ENCODE measurements around the gene AFAP1.

AFAP1 gene, protein sequence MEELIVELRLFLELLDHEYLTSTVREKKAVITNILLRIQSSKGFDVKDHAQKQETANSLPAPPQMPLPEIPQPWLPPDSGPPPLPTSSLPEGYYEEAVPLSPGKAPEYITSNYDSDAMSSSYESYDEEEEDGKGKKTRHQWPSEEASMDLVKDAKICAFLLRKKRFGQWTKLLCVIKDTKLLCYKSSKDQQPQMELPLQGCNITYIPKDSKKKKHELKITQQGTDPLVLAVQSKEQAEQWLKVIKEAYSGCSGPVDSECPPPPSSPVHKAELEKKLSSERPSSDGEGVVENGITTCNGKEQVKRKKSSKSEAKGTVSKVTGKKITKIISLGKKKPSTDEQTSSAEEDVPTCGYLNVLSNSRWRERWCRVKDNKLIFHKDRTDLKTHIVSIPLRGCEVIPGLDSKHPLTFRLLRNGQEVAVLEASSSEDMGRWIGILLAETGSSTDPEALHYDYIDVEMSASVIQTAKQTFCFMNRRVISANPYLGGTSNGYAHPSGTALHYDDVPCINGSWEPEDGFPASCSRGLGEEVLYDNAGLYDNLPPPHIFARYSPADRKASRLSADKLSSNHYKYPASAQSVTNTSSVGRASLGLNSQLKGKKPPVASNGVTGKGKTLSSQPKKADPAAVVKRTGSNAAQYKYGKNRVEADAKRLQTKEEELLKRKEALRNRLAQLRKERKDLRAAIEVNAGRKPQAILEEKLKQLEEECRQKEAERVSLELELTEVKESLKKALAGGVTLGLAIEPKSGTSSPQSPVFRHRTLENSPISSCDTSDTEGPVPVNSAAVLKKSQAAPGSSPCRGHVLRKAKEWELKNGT

DNA sequence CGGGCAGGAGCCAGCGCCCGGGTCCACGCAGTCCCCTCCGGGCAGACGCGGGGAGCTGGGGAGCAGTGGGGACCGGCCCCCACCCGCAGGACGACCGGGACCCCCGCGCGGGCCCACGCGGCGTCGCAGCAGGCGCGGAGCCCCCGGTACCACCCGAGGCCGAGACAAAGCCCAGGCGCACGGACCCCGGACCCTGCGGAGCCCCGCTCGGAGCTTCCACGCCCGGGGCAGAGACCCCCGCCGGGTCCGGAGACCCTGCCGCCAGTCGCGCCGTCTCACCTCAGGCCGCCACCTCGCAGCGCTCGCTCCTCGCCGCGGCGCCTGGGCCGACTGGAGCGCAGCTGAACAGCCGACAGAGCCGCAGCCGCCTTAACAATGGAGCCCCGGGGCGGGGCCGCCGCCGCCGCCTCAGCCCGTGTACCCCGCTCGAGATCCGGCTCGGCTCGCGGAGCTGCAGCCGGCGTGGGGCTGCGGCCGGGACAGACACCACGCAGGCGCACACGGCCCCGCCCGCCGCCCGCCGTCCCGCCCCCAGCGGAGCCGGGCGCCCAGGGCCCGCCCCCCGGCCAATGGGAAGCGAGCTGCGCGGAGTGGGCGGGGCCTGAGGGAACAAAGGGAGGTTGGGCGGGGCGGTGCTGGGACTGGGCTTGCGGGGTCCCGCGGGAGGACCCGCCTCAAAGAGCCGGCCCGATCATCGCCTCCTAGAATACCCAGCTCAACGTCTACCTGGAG, at the start of gene AFAP1:
Gene AFAP1, minus strand, starts transcription at position 485 of the 732 bp plus-strand sequence. CDS start 67,783 bp downstream, outside the sequence.
- DNase-seq = peak; percentile 90 to 93

DNA sequence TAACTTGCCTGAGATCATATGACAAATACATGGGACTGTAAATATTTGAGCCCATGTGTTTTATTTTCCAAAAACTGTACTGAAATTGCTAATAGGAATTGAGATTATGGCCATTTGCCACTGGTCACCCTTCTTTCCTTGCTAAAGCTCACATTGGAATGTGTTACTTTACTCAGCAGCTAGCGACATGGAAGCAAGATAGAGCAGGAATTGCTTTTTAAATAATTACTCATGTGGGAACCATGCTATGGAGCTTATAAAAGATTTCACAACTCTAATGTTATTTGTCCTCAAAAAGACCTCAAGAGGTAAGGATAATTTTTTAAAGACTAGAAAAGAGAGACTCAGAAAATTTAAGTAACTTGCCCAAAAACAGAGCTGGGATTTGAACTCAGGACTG, 48.8 kb upstream of the AFAP1 start:
- DNase-seq = no peak

DNA sequence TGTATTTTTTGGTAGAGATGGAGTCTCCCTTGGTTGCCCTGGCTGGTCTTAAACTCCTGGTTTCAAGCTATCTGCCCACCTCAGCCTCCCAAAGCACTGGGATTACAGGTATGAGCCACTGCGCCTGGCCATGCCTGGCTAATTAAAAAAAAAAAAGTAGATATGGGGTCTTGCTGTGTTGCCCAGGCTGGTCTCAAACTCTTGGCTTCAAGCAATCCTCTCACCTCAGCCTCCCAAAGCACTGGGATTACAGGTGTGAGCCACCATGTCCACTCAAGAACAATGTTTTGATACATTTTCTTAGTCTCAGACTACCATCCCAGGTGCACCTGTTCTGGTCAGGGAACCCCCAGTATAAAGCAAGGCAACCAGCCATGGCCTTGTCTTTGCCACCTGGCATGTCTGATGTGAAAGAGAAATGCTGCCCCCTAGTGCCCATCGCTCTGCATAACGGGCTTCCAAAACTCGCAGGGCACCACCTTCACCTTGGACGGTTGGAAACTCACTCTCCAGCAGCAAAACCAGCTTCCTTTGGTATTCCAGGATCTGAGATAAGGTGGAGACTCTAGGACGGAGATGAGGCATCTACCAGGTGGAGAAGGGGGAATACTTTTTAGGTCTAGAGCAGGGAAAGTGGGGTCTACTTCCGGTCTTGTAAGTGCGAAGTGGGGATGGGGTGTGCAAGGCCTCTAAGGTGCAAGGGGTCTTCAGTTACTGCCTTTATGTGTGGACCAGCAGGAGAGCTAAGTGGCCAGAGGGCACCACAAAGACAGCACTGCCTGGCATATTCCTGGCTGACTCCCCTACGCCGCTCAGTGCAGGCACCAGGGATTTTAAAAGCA, 47.7 kb upstream of the AFAP1 start:
- peak; percentile 80 to 85 for DNase-seq

DNA sequence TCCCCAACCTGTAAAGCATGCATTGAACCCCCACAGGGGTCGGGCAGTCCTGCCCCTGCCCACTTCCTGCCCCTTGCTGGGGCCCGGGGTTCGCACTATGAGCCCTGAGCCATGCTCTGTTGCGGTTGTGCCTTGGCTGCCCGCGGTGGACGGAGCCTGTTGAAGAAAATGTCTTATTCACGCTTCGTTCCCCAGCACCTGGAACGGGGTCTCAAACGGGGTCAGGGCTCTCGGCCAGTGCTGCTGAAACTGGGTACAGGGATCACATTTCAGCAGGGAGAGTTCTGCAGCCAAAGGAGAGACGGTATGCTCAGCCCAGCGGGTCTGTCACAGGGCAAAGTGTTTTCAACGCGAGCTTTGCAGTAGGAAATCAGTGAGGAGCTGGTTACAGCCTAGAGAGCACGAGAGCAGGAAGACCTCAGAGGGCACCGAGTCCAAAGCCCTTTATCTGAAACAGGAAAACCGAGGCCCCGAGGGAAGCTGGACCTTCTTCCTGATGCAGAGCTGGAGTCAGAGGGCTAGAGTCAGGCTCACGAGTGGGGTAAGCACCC, 46.3 kb upstream of the AFAP1 start:
- DNase-seq = no peak

DNA sequence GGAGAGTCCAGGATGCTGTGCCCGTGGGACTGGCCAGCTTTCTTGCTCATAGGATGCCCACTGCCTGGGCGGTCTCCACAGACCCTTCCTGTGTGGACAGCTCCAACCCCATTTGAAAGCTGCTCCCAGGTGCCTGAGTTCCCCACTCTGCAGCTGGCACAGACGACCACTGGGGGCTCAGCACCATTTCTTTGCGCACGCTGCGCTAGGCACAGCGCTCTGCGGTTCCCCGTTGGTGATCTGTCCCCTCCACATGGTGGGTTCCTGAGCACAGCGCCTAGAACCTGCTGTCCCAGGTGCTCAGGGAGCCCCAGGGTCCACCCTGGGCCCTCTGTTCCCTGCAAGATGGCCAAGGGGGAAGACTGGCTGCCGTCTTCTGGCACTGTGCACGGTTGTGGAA, 45.4 kb upstream of the AFAP1 start:
- no peak for DNase-seq

DNA sequence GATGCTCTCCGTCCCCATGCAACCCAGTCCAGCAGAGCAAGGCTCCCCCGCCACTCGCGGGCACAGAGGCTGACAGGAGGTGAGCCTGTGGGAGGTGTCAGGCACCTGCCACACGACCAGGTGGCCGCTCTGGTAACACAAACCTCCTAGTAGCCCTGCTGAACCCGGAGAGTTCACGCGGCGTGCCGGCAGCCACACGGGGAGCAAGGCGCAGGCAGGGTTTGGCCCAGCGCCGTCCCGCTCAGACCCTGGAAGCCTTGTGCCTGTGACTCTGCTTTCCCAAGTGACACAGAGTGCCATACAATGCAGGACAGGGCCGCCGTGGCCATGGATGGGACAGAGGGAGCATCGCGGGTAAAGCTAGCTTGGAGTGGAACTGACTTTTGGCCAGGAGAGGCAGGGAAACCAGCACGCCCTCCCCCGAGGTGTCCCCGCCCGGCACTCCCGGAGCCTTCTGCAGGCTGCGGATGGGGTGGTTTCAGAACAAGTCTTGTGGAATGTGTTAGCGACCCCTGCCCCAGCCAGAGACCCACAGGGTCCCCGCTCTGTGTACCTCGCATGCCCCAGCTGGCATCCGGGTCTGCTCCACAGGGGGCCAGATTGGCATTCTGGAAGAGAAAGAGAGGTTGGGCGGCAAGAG, 44.7 kb upstream of the AFAP1 start:
- DNase-seq = no peak

DNA sequence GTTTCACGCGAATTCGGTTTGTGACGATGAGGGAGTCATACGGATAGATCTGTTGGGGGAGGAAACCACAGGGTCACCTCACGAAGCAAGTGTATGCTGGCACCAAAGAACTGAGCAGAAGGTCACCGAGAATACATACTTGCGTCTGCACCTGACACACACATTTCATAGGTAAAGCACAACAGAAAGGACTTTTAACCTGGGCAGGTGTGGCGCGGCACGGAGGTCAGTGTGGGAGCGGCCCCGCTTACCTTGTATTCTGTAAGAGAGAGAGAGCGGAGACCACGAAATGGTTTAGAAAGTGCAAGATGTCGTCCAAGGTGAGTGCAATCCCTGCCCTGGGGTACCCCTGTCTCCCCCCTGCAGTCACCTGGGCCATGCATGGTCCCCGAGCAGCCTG, 43.6 kb upstream of the AFAP1 start:
- DNase-seq = no peak

DNA sequence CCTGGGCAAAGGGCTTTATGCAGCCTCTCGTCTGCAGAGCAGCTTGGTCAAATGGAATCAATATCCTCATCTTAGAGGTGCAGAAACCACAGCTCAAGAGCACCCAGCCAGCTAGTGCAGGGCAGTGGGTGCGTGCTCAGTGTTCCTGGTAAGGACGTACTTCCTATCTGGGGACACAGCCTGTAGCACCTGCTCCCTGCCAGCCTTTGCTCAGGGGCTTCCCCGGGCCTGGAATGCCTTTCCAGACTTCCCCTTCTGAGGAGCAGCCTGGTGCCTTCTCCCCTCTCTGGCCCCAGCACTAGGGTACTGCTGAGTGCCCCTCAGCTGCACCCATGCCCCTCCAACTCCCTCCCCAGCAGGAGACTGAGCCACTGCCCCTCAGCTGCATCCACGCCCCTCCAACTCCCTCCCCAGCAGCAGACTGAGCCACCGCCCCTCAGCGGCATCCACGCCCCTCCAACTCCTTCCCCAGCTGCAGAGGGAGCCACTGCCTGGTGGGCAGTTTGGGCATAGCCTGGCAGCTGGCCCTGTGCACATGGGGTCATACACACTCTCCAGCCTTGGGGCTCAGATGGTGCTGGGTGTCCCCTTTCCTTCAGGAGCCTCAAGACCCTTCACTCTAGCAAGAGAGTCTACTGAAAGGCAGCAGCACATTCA, 42.2 kb upstream of the AFAP1 start:
- DNase-seq = no peak

DNA sequence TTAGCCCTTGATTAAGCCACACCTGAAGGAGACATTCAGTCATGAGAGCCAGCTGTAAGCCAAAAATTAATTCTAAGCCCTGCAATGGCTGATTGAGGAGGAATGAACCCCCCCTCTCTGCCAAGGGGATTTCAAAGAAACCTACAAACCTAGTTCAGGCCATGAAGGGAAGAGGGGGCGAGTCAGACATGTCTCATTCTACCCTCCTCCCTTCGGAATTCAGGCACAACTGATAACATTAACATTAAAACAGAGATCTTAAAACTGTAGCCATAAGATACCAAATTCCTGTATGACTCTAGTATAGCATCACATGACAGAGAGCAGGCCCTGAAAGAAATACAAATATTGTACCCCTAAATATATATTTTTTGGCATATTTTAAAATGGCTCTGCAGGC, 40.4 kb upstream of the AFAP1 start:
- no peak for DNase-seq

DNA sequence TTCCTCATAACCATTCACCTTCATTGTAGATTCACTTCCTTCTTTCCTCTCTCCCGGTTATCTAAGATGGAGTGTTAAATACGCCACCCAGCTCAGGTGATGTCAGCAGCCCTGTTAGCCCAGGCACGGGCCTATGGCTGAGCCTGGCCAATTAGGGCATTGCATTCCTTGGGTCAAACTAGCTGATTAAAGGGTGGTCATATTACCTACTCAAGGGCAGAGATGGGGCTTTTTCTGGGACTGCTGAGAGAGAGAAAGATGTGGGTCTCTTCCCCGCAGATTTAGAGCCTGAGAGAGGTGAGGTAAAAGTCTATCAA, 39.9 kb upstream of the AFAP1 start:
- no peak for DNase-seq

DNA sequence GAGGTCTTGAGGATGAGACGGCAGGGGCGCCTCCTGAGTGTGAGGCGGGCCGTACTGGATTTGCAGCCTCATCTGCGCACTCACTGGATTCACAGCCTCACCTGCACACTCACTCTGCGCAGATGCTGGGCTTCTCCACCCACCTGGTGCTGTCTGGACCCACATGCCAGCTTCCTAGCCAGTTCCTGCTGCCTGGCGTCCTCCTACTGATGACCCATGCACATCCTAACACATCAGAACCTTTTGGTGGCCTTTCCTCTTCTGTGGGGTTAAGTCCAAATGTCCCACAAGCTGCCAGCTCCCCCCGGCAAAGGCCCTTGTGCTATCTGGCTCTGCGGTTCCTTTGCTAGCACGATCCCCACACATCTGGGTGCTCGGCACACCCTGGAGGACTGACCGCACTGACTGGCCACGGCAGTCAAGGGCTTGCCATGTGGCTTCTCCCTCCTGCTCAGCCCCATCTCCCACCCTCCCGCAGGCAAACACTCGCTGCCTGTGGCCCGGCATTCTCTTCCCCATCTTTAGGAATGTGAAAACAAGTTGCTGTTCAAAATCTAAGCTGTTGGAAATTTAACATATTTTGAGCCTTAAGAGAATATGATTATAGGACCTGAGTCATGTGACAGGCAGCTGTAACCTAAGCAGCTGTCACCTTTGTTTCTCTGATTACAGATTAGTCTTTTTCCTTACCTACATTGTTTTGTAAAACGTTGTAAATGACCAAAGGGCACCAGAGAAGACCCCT, 39.4 kb upstream of the AFAP1 start:
- no peak for DNase-seq

DNA sequence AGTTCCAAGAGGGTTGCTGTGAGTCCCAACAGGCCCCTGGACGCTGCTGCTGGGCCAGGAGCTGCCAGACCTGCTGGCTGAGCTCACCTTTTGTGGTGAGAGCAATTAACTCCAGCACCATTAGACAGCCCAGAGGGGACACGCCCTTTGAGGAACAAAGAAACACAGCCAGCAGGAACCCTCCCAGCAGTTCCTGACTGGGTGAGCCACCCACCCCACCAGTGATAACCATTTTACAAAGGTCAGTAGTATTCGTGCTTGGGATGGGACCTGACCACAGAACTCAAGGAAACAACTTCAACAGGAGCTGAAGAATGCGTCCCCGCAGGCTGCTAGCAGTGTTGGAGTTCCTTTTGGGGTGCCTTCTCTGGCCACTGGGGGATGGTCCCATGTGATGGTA, 38.8 kb upstream of the AFAP1 start:
- no peak for DNase-seq

DNA sequence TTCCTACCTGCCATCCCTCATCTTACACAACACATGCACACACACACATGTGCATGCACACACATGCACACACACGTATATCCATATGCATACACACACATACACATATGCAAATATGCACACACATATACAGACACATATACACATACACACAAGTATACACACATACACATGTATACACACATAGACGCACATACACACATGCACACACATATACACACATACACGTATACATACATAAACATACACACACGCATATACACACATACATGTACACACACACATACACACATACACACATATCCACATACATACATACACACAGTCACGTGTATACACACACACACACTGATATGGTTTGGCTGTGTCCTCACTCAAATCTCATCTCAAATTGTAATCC, 37.0 kb upstream of the AFAP1 start:
- no peak for DNase-seq

DNA sequence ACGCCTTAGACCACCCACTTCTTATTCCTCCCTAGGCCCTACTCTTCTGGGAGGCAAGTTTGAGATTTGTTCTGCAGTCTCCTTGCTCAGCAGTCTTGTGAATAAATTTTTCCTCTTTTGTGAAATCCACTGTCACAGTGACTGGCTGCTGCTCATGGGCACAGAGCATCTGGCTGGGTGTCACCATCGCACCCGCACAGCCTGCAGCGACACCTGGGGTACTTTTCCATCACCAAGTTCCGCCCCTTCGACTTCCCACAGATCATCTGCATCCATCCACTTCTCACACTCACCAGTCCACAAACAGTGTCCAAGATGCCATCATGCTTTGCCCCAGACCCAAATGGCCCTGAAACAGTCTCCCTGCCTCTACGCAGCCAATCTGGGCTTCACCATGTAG, 36.4 kb upstream of the AFAP1 start:
- DNase-seq = no peak

DNA sequence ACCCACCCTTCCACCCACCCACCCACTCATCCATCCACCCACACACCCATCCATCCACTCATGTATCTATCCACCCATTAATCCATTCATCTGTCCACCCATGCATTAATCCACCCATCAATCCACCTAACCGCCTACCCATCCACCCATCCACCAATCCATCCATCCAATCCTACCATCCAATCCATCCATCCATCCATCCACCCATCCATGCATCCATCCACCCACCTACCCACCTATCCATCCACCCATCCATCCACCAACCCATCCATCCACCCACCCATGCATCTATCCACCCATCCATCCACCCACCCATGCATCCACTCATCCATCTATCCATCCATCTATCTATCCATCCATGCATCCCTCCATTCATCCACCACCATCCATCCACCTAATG, 34.8 kb upstream of the AFAP1 start:
- DNase-seq = no peak

DNA sequence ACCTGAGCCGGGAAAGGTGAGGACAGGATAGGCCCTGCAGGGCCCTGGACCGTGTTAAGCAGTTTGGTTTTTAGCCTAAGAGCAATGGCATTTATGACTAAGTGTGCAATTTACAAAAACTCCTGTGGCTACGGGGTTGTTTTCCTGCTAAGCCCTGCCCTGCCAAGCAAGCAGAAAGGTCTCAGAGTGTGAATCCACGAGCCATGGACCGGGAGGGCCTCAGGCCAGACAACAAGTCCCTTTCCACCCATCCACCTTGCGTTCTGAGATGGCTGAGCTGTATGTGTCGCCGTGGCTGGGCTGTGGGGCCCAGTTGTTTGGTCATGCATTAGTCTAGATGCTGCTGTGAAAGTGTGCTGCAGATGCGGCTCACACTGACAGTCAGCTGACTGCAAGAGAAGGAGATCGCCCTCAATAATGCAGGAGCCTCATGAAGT, 33.9 kb upstream of the AFAP1 start:
- no peak for DNase-seq

DNA sequence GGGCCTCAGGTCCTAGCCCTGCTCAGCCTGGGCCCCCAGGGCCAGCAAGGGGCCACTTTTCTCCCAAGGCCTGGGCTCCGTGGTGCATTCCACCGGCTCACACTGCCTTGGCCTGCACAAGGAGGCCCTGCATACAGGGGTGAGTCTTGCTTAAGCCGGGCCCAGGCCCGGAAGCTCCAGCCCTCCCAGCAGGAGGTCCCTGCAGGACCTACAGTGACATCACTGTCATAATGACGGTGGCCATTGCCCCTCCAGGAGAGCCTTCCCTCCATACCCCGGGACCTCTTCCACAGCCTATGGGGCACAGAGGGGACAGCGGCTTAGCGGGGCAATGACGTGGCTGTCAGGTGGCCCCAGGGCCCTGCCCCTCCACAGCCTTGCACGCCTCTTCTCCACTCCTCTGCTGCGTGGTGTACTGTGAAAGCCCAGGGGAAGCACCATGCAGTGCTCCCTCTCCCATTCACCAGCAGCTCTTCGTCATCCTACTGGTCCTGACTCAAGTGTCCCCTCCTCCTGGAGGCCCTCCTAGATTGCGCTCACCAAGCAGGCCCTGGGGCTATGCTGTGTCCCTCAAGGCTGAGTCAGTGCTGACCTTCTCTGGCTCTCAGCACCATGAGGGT, 32.3 kb upstream of the AFAP1 start:
- DNase-seq = no peak

DNA sequence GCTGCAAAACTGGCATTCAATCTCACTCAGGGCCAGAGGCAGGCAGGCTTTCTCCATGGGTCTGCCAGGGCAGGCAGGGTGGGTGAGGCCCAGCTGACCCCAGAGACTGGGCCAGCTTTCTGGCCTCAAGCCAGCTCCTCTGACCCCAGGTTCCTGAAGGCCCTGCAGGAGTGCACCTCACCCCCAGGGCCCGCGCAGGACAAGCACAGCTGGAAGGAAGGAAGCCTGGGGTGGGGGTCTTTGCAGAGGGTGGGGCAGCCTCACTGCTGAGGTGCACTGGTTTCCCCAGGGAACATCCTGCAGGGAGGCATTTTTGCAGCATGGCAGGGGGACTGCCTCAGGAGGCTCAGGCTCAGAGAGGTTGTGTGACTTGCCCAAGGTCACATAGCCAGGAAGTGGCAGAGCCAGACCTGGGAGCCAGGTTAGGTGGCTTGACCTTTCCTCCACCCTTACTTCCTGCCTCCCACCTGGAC, 31.5 kb upstream of the AFAP1 start:
- DNase-seq = no peak

DNA sequence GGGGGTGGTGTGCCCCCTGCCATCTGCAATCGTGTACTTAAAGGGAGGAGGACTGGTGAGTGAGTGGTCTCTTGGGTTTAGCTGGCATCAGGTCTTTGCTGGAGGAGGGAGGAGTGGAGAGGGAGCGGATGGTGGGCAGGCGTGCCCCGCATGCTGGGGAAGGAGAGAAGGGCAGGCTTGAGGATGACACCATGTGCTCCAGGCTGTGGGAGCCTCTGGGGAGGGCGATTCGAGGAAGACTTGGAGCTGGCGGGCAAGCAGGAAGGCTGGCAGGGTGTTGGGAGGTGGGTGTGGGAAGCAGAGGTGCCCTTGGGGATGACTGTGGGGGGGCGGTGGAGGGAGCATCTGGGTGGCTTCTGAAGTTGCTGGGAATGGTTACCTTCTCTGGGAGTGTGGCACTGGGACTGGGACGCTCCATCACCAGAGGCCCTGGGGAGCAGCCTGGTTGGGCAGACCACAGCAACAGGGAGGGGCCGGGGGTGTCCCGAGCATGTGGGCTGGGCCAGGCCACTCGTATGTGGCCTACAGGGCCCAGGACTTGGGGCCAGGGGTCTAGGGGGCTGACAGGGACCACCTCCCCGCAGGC, 30.8 kb upstream of the AFAP1 start:
- no peak for DNase-seq
